ENCODE data around the gene CELSR1.

Gene CELSR1

GRCh38 chr22:46417769-46418168, 119.7 kb downstream of the CELSR1 start:
- Histone ChIP-seq H3K9me3 (ENCODE audit: insufficient read depth, low read length) (no peaks in the 10 kb centered on the region), H3K36me3 (replicated peaks; ENCODE audit: low read depth, low read length) (no peaks in the 10 kb centered on the region), H3K79me2 (ENCODE audit: low read length) (no peaks in the 10 kb centered on the region), H4K20me1 (ENCODE audit: insufficient read depth, low read length) (no peaks in the 10 kb centered on the region), H3K9ac (ENCODE audit: low read length) (no peak overlapping the region), H3K27me3 (ENCODE audit: low read depth, low read length) (peaks cover 21% of the 10 kb centered on the region; the same call in 1 of the 2 replicates), H3K4me2 (ENCODE audit: low read length) (no peak overlapping the region), H3K4me1 (ENCODE audit: low read length) (peaks cover 15% of the 10 kb centered on the region), H3K4me3 (ENCODE audit: low read length) (no peak overlapping the region), H2AFZ (ENCODE audit: low read depth, low read length) (no peak overlapping the region), H3K27ac (ENCODE audit: low read length) (no peak overlapping the region)
- TF ChIP-seq CTCF (IDR thresholded peaks at IDR 0.05; ENCODE audit: low read depth, low read length): no peak
- TF ChIP-seq EZH2phosphoT487 (IDR thresholded peaks at IDR 0.05; ENCODE audit: low read depth): no peak

- no peak overlapping the region for H3K9ac ChIP-seq (ENCODE audit: low read length)
- H2AFZ ChIP-seq (ENCODE audit: low read depth, low read length): no peak overlapping the region
- no peak overlapping the region for H3K4me2 ChIP-seq (ENCODE audit: low read length)
- H3K9me3 ChIP-seq (ENCODE audit: insufficient read depth, low read length): no peaks in the 10 kb centered on the region
- no peaks in the 10 kb centered on the region for H3K36me3 ChIP-seq (replicated peaks; ENCODE audit: low read depth, low read length)
- no peaks in the 10 kb centered on the region for H4K20me1 ChIP-seq (ENCODE audit: insufficient read depth, low read length)
- H3K27me3 ChIP-seq (ENCODE audit: low read depth, low read length): peaks cover 24% of the 10 kb centered on the region; the same call in 1 of the 2 replicates
- no peak overlapping the region for H3K4me3 ChIP-seq (ENCODE audit: low read length)
- H3K79me2 ChIP-seq (ENCODE audit: low read length): no peaks in the 10 kb centered on the region
- TF ChIP-seq EZH2phosphoT487 (IDR thresholded peaks at IDR 0.05; ENCODE audit: low read depth) (no peak), CTCF (IDR thresholded peaks at IDR 0.05; ENCODE audit: low read depth, low read length) (no peak)
- no peak overlapping the region for H3K27ac ChIP-seq (ENCODE audit: low read length)
- peaks cover 15% of the 10 kb centered on the region for H3K4me1 ChIP-seq (ENCODE audit: low read length)
Observed at GRCh38 chr22:46416891-46417580, 120.4 kb downstream of the CELSR1 start.

- H3K4me3 ChIP-seq (ENCODE audit: low read length): no peak overlapping the region
- H3K4me2 ChIP-seq (ENCODE audit: low read length): no peak overlapping the region
- TF ChIP-seq EZH2phosphoT487 (IDR thresholded peaks at IDR 0.05; ENCODE audit: low read depth) (no peak), CTCF (IDR thresholded peaks at IDR 0.05; ENCODE audit: low read depth, low read length) (no peak)
- no peaks in the 10 kb centered on the region for H3K9me3 ChIP-seq (ENCODE audit: insufficient read depth, low read length)
- H3K4me1 ChIP-seq (ENCODE audit: low read length): peaks cover 10% of the 10 kb centered on the region
- no peaks in the 10 kb centered on the region for H4K20me1 ChIP-seq (ENCODE audit: insufficient read depth, low read length)
- H3K27ac ChIP-seq (ENCODE audit: low read length): no peak overlapping the region
- peaks cover 24% of the 10 kb centered on the region; the same call in 1 of the 2 replicates for H3K27me3 ChIP-seq (ENCODE audit: low read depth, low read length)
- H3K36me3 ChIP-seq (replicated peaks; ENCODE audit: low read depth, low read length): no peaks in the 10 kb centered on the region
- H3K79me2 ChIP-seq (ENCODE audit: low read length): no peaks in the 10 kb centered on the region
- no peak overlapping the region for H2AFZ ChIP-seq (ENCODE audit: low read depth, low read length)
- no peak overlapping the region for H3K9ac ChIP-seq (ENCODE audit: low read length)
Observed at GRCh38 chr22:46416520-46416871, 120.9 kb downstream of the CELSR1 start.

- TF ChIP-seq CTCF (IDR thresholded peaks at IDR 0.05; ENCODE audit: low read depth, low read length) (no peak), EZH2phosphoT487 (IDR thresholded peaks at IDR 0.05; ENCODE audit: low read depth) (no peak)
- no peaks in the 10 kb centered on the region for H3K79me2 ChIP-seq (ENCODE audit: low read length)
- H3K27me3 ChIP-seq (ENCODE audit: low read depth, low read length): peaks cover 24% of the 10 kb centered on the region; the same call in 1 of the 2 replicates
- H4K20me1 ChIP-seq (ENCODE audit: insufficient read depth, low read length): no peaks in the 10 kb centered on the region
- H3K9ac ChIP-seq (ENCODE audit: low read length): no peak overlapping the region
- H3K36me3 ChIP-seq (replicated peaks; ENCODE audit: low read depth, low read length): no peaks in the 10 kb centered on the region
- no peaks in the 10 kb centered on the region for H3K9me3 ChIP-seq (ENCODE audit: insufficient read depth, low read length)
- H3K4me3 ChIP-seq (ENCODE audit: low read length): no peak overlapping the region
- H3K4me1 ChIP-seq (ENCODE audit: low read length): peaks cover 5% of the 10 kb centered on the region
- no peak overlapping the region for H3K27ac ChIP-seq (ENCODE audit: low read length)
- no peak overlapping the region for H2AFZ ChIP-seq (ENCODE audit: low read depth, low read length)
- H3K4me2 ChIP-seq (ENCODE audit: low read length): no peak overlapping the region
Observed at GRCh38 chr22:46415776-46416519, 121.5 kb downstream of the CELSR1 start.

All from OCI-LY3 (cell line).